Spinal cord (tissue), 10 donors: ENCODE measurements around the gene SEMA3C. TPM values are rescaled to one million over a fixed set of nuclear protein-coding genes. Genes with fewer than 3 reads are reported as not detected.
A peak's percentile ranks its signal among the peaks of the same experiment; 100 is the strongest.

Experiments
- DNase-seq, 6 donors: peaks; one replicate each; pipeline versions ENCODE4 v3.0.0 to v3.0.0-alpha.2; 2013 to 2015; ENCODE audit warnings: low spot score in 6 of 6, low read depth in 4 of 6
- H3K27ac ChIP-seq: one replicate; pipeline ENCODE4 v1.5.1; 2013; ENCODE audit warnings: low read depth, low read length, control low read depth
- H3K27me3 ChIP-seq: one replicate; pipeline ENCODE4 v1.6.1; 2013; ENCODE audit warnings: low read length; ENCODE audit not compliant: control insufficient read depth, insufficient read depth
- H3K36me3 ChIP-seq: one replicate; pipeline ENCODE4 v1.6.1; 2013; ENCODE audit warnings: low read length; ENCODE audit not compliant: control insufficient read depth, insufficient read depth
- H3K4me1 ChIP-seq: one replicate; pipeline ENCODE4 v1.6.1; 2013; ENCODE audit warnings: low read length; ENCODE audit not compliant: control insufficient read depth, insufficient read depth
- H3K4me3 ChIP-seq: one replicate; pipeline ENCODE4 v1.5.1; 2013; ENCODE audit warnings: low read depth, low read length, control low read depth
- H3K9me3 ChIP-seq: one replicate; pipeline ENCODE4 v1.6.1; 2013; ENCODE audit warnings: low read length; ENCODE audit not compliant: control insufficient read depth, insufficient read depth
- WGBS: methylation state at CpG from one replicate; pipeline ENCODE4 v1.1.5; 2013; ENCODE audit warnings: missing lambda C conversion rate; ENCODE audit not compliant: insufficient coverage; 5-methylcytosine and 5-hydroxymethylcytosine counted together
- polyA plus RNA-seq, 2 donors: library from polyadenylated mRNA; unstranded; fragments of 120-200 nt; gene quantifications; one replicate each; pipeline ENCODE4 v1.2.1, GENCODE V29; 2013; ENCODE audit not compliant: insufficient read length in 2 of 2
- total RNA-seq, 2 donors: library from RNA; depleted of rRNA in 1 of 2; stranded (reverse); fragments of 120-200 nt in 1 of 2; fragments of >200 nt in 1 of 2; gene quantifications; one replicate each; pipeline versions ENCODE4 v1.2.3 to v1.2.4, GENCODE V29; 2013 to 2014
- donor health status: healthy.

The SEMA3C gene
- total and polyA plus RNA-seq, 4 donors, result 52.9 to 159 (median 107) TPM

DNA sequence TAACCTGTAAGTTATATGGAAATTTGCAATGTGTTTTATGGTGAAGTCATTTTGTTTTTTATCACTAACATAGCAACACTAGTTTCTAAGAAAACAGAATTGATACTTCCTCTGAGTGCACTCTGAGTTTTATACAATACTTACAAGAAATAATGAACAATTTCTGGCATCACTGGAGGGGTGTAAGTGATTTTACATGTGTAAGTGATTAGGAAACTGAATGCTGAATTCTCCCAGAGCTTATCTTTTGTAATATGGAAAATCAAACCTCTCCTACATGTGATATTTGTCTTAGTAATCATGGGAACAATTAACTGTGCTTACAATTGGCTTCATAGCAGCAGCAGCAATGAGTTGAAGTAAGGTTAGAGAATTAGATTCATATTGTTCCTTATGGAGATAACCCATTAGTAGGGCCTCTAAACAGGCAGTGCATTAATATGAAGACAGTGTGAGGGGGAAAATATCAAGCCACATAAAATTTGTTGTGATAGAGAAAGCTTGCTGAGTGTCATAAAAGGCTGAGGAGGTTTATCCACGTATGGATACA is 37.4 kb downstream of the SEMA3C start:
- Histone ChIP-seq H3K9me3 (no peaks in the 10 kb centered on the region), H3K4me3 (no peak overlapping the region), H3K4me1 (no peaks in the 10 kb centered on the region), H3K27ac (no peak overlapping the region), H3K27me3 (no peaks in the 10 kb centered on the region), H3K36me3 (no peaks in the 10 kb centered on the region)
- WGBS, result no CpG with 5 or more reads among the region's 1 CpG
- DNase-seq, result peak in 2 of 6 donors; percentile 25 to 91

- 85% methylated on average over 4 of the region's 5 CpGs for WGBS
- H3K27ac ChIP-seq, result no peak overlapping the region
Measured at GRCh38 chr7:80879849-80880248, 39.0 kb downstream of the SEMA3C start.

GRCh38 chr7:80876894-80877414 is 41.9 kb downstream of the SEMA3C start:
- Histone ChIP-seq H3K9me3 (no peaks in the 10 kb centered on the region), H3K36me3 (no peaks in the 10 kb centered on the region), H3K4me1 (no peaks in the 10 kb centered on the region), H3K27ac (no peak overlapping the region), H3K27me3 (no peaks in the 10 kb centered on the region), H3K4me3 (no peak overlapping the region)
- DNase-seq, result peak in 2 of 6 donors; percentile 44 to 58
- WGBS, result 37% methylated on average over 3 of the region's 5 CpGs

More at GRCh38 chr7:80879849-80880248, 39.0 kb downstream of the SEMA3C start:
- peak in 1 of 6 donors; percentile 32 for DNase-seq
- H3K36me3 ChIP-seq, result no peaks in the 10 kb centered on the region
- no peak overlapping the region for H3K4me3 ChIP-seq
- H3K27me3 ChIP-seq, result no peaks in the 10 kb centered on the region
- H3K4me1 ChIP-seq, result no peaks in the 10 kb centered on the region
- H3K9me3 ChIP-seq, result no peaks in the 10 kb centered on the region

DNA sequence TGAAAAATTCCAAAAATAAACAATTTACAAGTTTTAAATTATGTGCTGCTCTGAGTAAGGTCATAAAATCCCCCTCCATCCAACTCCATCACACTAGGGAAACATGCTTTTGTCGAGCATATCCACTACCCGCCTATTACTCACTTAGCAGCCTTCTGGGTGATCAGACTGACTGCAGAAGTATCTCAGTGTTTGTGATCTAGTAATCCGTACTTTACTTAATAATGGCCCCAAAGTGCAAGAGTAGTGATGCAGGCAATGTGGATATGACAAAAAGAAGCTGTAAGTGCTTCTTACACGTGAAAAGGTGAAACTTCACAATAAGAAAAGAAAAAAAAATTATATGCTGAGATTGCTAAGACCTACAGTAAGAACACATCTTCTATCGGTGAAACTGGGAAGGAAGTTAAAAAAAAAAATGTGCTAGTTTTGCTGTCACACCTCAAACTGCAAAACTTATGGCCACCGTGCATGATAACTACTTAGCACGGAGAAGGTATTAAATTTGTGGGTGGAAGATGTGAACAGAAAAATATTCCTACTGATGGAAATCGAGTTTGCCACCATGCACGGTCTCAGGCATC is 43.2 kb downstream of the SEMA3C start:
- no peak for DNase-seq
- Histone ChIP-seq H3K4me1 (no peaks in the 10 kb centered on the region), H3K4me3 (no peak overlapping the region), H3K9me3 (no peaks in the 10 kb centered on the region), H3K27me3 (no peaks in the 10 kb centered on the region), H3K27ac (no peak overlapping the region), H3K36me3 (no peaks in the 10 kb centered on the region)
- no CpG with 5 or more reads among the region's 9 CpGs for WGBS

DNA sequence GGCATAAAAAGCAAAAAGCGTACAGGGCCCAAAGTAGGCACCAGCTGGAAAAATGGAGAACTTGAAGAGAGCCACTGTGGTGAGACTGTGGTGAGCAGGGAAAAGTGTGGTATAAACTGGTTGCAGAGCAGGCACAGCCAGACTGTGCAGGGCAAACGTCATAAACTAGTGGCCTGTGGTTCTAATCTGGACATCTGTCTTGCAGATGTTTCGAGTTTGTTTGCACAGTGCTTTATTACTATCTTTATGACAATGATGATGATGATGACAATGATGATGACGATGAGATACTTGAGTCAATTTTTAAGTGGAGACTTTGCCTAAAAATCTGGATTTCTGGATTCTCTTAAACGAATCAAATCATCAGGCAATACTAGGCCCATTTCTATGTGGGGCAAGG is 45.7 kb downstream of the SEMA3C start:
- Histone ChIP-seq H3K27ac (no peak overlapping the region), H3K9me3 (no peaks in the 10 kb centered on the region), H3K36me3 (no peaks in the 10 kb centered on the region), H3K4me1 (no peaks in the 10 kb centered on the region), H3K4me3 (no peak overlapping the region), H3K27me3 (no peaks in the 10 kb centered on the region)
- no peak for DNase-seq
- WGBS, result 93% methylated on average over 3 of the region's 5 CpGs

- H3K36me3 ChIP-seq, result no peaks in the 10 kb centered on the region
- H3K9me3 ChIP-seq, result no peaks in the 10 kb centered on the region
- no peak overlapping the region for H3K4me3 ChIP-seq
- H3K27me3 ChIP-seq, result no peaks in the 10 kb centered on the region
- H3K4me1 ChIP-seq, result no peaks in the 10 kb centered on the region
- H3K27ac ChIP-seq, result no peak overlapping the region
- no CpG with 5 or more reads among the region's 2 CpGs for WGBS
- DNase-seq, result no peak
Measured at GRCh38 chr7:80871228-80871627, 47.6 kb downstream of the SEMA3C start.

DNA sequence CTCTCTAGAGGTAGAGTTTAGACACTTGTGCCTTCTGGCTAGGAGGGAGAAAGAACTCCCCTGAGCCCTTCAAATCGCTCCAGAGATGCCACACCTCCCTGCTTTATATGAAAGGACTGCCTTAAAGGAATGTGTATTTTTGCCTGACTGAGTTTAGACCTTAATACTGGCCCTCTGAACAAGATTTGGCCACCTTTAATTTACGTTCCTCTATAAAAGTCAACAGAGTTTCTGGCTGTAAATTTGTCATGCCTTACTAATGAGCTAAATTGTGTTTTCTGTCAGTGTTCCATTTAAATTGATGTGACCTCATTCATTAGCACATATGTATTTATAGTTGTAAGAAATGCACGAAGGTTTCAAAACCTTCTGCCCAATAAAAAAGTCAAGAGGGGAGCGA is 48.0 kb downstream of the SEMA3C start:
- H3K36me3 ChIP-seq, result no peaks in the 10 kb centered on the region
- no peak overlapping the region for H3K27ac ChIP-seq
- no peak overlapping the region for H3K4me3 ChIP-seq
- no peaks in the 10 kb centered on the region for H3K27me3 ChIP-seq
- WGBS, result no CpG with 5 or more reads among the region's 4 CpGs
- DNase-seq, result no peak
- no peaks in the 10 kb centered on the region for H3K9me3 ChIP-seq
- no peaks in the 10 kb centered on the region for H3K4me1 ChIP-seq

- no peaks in the 10 kb centered on the region for H3K27me3 ChIP-seq
- WGBS, result 93% methylated on average over 1 of the region's 6 CpGs
- no peak overlapping the region for H3K27ac ChIP-seq
- H3K36me3 ChIP-seq, result no peaks in the 10 kb centered on the region
- no peak overlapping the region for H3K4me3 ChIP-seq
- H3K9me3 ChIP-seq, result no peaks in the 10 kb centered on the region
- DNase-seq, result no peak
- no peaks in the 10 kb centered on the region for H3K4me1 ChIP-seq
Measured at GRCh38 chr7:80869821-80870751, 48.8 kb downstream of the SEMA3C start.

DNA sequence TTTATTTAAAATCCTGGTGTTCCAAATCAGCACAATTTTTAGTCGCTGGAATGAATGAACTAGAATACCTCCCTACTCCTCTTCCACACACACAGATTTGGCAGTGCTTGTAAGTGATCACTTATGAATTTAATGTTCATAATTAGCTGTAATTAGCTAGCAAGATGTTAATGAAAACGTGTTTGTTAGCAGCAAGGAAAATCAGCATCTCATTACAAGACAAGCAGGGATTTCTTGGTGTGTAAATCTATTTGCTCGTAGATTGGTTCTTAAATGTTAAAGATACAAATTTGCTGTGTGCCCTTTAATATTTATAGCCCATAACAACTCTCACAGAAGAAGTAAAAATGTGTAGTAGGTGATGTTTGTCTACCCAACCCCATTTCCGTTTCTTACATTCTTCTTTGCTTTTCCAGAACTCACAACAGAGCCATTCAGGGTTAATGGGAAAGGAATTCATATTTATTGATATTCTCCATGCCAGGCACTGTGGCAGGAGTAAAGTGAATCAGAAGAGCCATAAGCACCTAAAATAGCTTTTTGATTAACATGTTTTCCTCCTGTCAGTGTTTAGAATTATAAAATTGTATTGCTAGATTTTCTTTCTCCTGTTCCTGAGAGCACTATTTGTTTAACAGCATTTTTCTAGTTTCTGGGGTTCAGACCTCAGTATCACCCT is 49.6 kb downstream of the SEMA3C start:
- peak in 2 of 6 donors; percentile 56 to 80 for DNase-seq
- H3K4me3 ChIP-seq, result no peak overlapping the region
- no peaks in the 10 kb centered on the region for H3K4me1 ChIP-seq
- no peak overlapping the region for H3K27ac ChIP-seq
- no CpG with 5 or more reads among the region's 4 CpGs for WGBS
- no peaks in the 10 kb centered on the region for H3K27me3 ChIP-seq
- H3K9me3 ChIP-seq, result no peaks in the 10 kb centered on the region
- H3K36me3 ChIP-seq, result no peaks in the 10 kb centered on the region
